ENCODE measurements around the gene TTLL1. TPM values are rescaled to one million over a fixed set of nuclear protein-coding genes. Genes with fewer than 3 reads are reported as not detected.
A peak's percentile ranks its signal among the peaks of the same experiment; 100 is the strongest.

Gene TTLL1
- total and polyA plus RNA-seq, 9 of the 15 experiments (the other 6 are each of a cell fraction or from before 2014, with no cell fraction given) = 0.06 to 0.85 (median 0.17) TPM

DNA sequence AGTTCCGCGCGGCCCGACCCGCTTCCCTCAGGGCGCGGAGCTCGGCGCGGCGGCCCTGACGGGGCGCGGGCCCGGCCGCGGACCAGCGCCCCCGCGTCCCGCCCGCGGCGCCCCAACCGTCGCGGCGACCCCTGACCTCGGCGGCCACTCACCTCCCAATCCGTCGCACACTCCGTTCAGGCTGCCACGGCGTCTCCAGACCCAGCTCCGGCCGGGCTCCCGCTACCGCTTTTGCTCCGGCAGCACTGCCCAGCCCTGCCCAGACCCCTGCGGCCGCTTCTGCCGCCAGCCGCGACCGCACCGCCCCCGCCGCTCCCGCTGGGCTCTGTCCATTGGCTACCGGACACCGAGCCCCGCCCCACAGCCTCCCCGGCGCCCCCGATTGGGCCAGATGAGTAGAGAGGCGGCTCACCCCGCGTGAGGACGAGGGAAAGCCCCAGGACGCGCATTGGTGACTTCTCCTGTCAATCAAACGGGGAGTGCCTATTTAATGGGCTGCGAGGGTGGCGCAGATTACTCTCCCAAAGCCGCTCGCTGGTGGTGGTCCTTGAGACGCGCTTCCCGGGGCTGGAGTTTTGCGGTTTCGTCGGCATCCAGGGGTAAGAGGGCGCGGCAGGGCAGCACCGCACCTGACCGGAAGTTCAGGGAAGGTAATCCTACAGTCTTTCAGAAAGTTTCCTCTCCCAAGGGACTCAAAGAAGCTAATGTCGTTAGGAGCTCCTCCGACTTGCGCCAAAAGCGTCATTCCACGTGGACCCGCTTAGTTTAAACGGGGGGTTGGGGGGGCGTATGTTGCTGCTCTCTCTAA, 74.1 kb downstream of the TTLL1 start, which contains the start of gene PACSIN2 (continued):
- TF ChIP-seq, protein P1, sequence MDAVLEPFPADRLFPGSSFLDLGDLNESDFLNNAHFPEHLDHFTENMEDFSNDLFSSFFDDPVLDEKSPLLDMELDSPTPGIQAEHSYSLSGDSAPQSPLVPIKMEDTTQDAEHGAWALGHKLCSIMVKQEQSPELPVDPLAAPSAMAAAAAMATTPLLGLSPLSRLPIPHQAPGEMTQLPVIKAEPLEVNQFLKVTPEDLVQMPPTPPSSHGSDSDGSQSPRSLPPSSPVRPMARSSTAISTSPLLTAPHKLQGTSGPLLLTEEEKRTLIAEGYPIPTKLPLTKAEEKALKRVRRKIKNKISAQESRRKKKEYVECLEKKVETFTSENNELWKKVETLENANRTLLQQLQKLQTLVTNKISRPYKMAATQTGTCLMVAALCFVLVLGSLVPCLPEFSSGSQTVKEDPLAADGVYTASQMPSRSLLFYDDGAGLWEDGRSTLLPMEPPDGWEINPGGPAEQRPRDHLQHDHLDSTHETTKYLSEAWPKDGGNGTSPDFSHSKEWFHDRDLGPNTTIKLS (IDR thresholded peaks at IDR 0.05; ENCODE audit: borderline replicate concordance, low read depth) = peak; percentile 46; the same call in 1 of the 2 replicates
- TF ChIP-seq RBM22 (IDR thresholded peaks at IDR 0.05; ENCODE audit: low read depth, low read length, poor library complexity, severe bottlenecking) = peak; percentile 38
- peak in 1 of 2 experiments; percentile 48; a peak in 1 of 4 replicates for TF ChIP-seq CSDE1 (IDR thresholded peaks at IDR 0.05)
- no peak for TF ChIP-seq IRF2 (CRISPR knock-in tag; IDR thresholded peaks at IDR 0.05)
- no peak for TF ChIP-seq MCM2 (IDR thresholded peaks at IDR 0.05; ENCODE audit: low read depth)
- TF ChIP-seq, protein P2, sequence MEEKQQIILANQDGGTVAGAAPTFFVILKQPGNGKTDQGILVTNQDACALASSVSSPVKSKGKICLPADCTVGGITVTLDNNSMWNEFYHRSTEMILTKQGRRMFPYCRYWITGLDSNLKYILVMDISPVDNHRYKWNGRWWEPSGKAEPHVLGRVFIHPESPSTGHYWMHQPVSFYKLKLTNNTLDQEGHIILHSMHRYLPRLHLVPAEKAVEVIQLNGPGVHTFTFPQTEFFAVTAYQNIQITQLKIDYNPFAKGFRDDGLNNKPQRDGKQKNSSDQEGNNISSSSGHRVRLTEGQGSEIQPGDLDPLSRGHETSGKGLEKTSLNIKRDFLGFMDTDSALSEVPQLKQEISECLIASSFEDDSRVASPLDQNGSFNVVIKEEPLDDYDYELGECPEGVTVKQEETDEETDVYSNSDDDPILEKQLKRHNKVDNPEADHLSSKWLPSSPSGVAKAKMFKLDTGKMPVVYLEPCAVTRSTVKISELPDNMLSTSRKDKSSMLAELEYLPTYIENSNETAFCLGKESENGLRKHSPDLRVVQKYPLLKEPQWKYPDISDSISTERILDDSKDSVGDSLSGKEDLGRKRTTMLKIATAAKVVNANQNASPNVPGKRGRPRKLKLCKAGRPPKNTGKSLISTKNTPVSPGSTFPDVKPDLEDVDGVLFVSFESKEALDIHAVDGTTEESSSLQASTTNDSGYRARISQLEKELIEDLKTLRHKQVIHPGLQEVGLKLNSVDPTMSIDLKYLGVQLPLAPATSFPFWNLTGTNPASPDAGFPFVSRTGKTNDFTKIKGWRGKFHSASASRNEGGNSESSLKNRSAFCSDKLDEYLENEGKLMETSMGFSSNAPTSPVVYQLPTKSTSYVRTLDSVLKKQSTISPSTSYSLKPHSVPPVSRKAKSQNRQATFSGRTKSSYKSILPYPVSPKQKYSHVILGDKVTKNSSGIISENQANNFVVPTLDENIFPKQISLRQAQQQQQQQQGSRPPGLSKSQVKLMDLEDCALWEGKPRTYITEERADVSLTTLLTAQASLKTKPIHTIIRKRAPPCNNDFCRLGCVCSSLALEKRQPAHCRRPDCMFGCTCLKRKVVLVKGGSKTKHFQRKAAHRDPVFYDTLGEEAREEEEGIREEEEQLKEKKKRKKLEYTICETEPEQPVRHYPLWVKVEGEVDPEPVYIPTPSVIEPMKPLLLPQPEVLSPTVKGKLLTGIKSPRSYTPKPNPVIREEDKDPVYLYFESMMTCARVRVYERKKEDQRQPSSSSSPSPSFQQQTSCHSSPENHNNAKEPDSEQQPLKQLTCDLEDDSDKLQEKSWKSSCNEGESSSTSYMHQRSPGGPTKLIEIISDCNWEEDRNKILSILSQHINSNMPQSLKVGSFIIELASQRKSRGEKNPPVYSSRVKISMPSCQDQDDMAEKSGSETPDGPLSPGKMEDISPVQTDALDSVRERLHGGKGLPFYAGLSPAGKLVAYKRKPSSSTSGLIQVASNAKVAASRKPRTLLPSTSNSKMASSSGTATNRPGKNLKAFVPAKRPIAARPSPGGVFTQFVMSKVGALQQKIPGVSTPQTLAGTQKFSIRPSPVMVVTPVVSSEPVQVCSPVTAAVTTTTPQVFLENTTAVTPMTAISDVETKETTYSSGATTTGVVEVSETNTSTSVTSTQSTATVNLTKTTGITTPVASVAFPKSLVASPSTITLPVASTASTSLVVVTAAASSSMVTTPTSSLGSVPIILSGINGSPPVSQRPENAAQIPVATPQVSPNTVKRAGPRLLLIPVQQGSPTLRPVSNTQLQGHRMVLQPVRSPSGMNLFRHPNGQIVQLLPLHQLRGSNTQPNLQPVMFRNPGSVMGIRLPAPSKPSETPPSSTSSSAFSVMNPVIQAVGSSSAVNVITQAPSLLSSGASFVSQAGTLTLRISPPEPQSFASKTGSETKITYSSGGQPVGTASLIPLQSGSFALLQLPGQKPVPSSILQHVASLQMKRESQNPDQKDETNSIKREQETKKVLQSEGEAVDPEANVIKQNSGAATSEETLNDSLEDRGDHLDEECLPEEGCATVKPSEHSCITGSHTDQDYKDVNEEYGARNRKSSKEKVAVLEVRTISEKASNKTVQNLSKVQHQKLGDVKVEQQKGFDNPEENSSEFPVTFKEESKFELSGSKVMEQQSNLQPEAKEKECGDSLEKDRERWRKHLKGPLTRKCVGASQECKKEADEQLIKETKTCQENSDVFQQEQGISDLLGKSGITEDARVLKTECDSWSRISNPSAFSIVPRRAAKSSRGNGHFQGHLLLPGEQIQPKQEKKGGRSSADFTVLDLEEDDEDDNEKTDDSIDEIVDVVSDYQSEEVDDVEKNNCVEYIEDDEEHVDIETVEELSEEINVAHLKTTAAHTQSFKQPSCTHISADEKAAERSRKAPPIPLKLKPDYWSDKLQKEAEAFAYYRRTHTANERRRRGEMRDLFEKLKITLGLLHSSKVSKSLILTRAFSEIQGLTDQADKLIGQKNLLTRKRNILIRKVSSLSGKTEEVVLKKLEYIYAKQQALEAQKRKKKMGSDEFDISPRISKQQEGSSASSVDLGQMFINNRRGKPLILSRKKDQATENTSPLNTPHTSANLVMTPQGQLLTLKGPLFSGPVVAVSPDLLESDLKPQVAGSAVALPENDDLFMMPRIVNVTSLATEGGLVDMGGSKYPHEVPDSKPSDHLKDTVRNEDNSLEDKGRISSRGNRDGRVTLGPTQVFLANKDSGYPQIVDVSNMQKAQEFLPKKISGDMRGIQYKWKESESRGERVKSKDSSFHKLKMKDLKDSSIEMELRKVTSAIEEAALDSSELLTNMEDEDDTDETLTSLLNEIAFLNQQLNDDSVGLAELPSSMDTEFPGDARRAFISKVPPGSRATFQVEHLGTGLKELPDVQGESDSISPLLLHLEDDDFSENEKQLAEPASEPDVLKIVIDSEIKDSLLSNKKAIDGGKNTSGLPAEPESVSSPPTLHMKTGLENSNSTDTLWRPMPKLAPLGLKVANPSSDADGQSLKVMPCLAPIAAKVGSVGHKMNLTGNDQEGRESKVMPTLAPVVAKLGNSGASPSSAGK (IDR thresholded peaks at IDR 0.05) = peak; percentile 83
- peak; percentile 93 for TF ChIP-seq MBD2 (IDR thresholded peaks at IDR 0.05; ENCODE audit: borderline replicate concordance, low read depth)
- TF ChIP-seq FOS (IDR thresholded peaks at IDR 0.05; ENCODE audit: extremely low read depth, insufficient read length) = peak; percentile 91
- TF ChIP-seq CXXC5 (CRISPR knock-in tag; IDR thresholded peaks at IDR 0.05) = peak; percentile 89
- no peak for TF ChIP-seq CBX8 (IDR thresholded peaks at IDR 0.05; ENCODE audit: borderline replicate concordance, extremely low read depth, low read depth, low read length, poor library complexity, severe bottlenecking)
- no peak for TF ChIP-seq EZH2 (IDR thresholded peaks at IDR 0.05; ENCODE audit: borderline replicate concordance, low read depth, low read length)
- TF ChIP-seq EP400 (IDR thresholded peaks at IDR 0.05) = peak; percentile 62; the same call in 1 of the 2 replicates
- TF ChIP-seq FOXA1 (IDR thresholded peaks at IDR 0.05; ENCODE audit: borderline replicate concordance) = no peak

All from K562 (cell line).